Measurements from ENCODE around the gene MACROD1.

DNA sequence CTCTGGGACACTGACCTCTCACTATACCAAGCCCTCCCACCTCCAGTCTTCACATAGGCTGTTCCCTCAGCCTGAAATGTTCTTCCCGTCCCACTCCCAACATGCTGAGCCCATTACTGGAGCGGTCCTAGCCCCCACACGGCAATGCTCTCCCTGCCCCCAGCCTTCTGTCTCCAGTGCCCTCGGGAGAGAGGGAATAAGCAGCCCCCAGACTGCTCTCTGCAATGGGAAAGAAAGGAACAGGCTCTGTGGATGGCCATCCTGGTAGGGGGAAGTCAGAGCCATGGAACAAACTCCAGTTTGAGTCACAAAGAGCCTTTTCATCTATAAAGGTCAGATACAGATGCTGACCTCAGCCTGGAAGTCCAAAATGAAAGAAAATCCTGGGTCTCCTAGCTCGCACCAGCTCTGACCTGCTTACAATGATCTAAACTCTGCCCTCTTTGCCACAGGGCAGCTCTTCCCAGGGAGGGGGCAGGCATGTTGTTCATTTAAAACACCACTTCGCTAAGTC is 67.5 kb downstream of the MACROD1 start:
- TF ChIP-seq POLR2A (IDR thresholded peaks at IDR 0.05) = no peak
- TF ChIP-seq, protein P1, sequence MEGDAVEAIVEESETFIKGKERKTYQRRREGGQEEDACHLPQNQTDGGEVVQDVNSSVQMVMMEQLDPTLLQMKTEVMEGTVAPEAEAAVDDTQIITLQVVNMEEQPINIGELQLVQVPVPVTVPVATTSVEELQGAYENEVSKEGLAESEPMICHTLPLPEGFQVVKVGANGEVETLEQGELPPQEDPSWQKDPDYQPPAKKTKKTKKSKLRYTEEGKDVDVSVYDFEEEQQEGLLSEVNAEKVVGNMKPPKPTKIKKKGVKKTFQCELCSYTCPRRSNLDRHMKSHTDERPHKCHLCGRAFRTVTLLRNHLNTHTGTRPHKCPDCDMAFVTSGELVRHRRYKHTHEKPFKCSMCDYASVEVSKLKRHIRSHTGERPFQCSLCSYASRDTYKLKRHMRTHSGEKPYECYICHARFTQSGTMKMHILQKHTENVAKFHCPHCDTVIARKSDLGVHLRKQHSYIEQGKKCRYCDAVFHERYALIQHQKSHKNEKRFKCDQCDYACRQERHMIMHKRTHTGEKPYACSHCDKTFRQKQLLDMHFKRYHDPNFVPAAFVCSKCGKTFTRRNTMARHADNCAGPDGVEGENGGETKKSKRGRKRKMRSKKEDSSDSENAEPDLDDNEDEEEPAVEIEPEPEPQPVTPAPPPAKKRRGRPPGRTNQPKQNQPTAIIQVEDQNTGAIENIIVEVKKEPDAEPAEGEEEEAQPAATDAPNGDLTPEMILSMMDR (IDR thresholded peaks at IDR 0.05) = no peak
- no peak for TF ChIP-seq EP300 (IDR thresholded peaks at IDR 0.05)
